Activated CD4-positive, alpha-beta T cell treated with anti-CD3 and anti-CD28 coated beads, Interleukin-2, amount 10 ng/mL, durations not matched to agents 7 days and 5 days (primary cell): Measurements from ENCODE around the gene PDLIM4. TPM values are rescaled to one million over a fixed set of nuclear protein-coding genes. Genes with fewer than 3 reads are reported as not detected.

ENCODE experiments used
- CTCF ChIA-PET: fragments of 350-600 bp; sonication (Branson Sonifier 250); formaldehyde crosslinking; loops from one replicate; lab custom pipeline; 2021; ENCODE audit warnings: antibody characterized with exemption; lab: Charles Lee
- POLR2A ChIA-PET: fragments of 350-600 bp; sonication (Branson Sonifier 250); formaldehyde crosslinking; loops from one replicate; lab custom pipeline; 2021; ENCODE audit warnings: antibody characterized with exemption; lab: Charles Lee
- DNase-seq: peaks from one replicate; pipeline ENCODE4 v3.0.0-alpha.2; 2020
- H3K27ac Mint-ChIP-seq: one replicate; pipeline ENCODE4 v1.8.0; 2021; ENCODE audit warnings: mild to moderate bottlenecking, moderate library complexity, mixed read lengths
- H3K27me3 Mint-ChIP-seq: one replicate; pipeline ENCODE4 v1.8.0; 2021; ENCODE audit warnings: mixed read lengths
- H3K36me3 Mint-ChIP-seq: one replicate; pipeline ENCODE4 v1.8.0; 2021; ENCODE audit warnings: low read depth, mixed read lengths
- H3K4me1 Mint-ChIP-seq: one replicate; pipeline ENCODE4 v1.8.0; 2021; ENCODE audit warnings: mixed read lengths
- H3K4me3 Mint-ChIP-seq: one replicate; pipeline ENCODE4 v1.8.0; 2021; ENCODE audit warnings: mild to moderate bottlenecking, moderate library complexity, mixed read lengths
- H3K9me3 Mint-ChIP-seq: one replicate; pipeline ENCODE4 v1.8.0; 2021; ENCODE audit warnings: mixed read lengths
- total RNA-seq, 2 experiments: library from RNA; stranded (reverse); gene quantifications; one replicate each; pipeline ENCODE4 v1.2.3, GENCODE V29; 2021

Gene PDLIM4
- total RNA-seq, 2 experiments from 2014 or later = not detected

GRCh38 chr5:132293992-132294727, 36.7 kb downstream of the PDLIM4 start, which contains the start of gene SLC22A4:
TSS of gene SLC22A4 (plus strand) at chr5:132294394. CDS start at chr5:132294617, 223 bp downstream.
- Mint-ChIP-seq H3K4me1 (peaks cover 24% of the 10 kb centered on the region), H3K36me3 (no peaks in the 10 kb centered on the region), H3K27me3 (peaks cover 19% of the 10 kb centered on the region), H3K4me3 (peak within 1 kb of the TSS; percentile 83), H3K27ac (peak within 1 kb of the TSS; percentile 37), H3K9me3 (no peaks in the 10 kb centered on the region)
- POLR2A ChIA-PET = no interaction called here
- DNase-seq = peak; percentile 53
- CTCF ChIA-PET = interaction anchor here (0.8 to 1.8 kb wide), 6 partner anchors 9 to 29 kb away, joined by 3 to 6 read pairs (median 4); no protein-coding TSS in a partner anchor

GRCh38 chr5:132294728-132295504, 37.4 kb downstream of the PDLIM4 start:
- POLR2A ChIA-PET = no interaction called here
- Mint-ChIP-seq H3K4me3 (peak overlapping the region; percentile 83), H3K36me3 (no peaks in the 10 kb centered on the region)

DNA sequence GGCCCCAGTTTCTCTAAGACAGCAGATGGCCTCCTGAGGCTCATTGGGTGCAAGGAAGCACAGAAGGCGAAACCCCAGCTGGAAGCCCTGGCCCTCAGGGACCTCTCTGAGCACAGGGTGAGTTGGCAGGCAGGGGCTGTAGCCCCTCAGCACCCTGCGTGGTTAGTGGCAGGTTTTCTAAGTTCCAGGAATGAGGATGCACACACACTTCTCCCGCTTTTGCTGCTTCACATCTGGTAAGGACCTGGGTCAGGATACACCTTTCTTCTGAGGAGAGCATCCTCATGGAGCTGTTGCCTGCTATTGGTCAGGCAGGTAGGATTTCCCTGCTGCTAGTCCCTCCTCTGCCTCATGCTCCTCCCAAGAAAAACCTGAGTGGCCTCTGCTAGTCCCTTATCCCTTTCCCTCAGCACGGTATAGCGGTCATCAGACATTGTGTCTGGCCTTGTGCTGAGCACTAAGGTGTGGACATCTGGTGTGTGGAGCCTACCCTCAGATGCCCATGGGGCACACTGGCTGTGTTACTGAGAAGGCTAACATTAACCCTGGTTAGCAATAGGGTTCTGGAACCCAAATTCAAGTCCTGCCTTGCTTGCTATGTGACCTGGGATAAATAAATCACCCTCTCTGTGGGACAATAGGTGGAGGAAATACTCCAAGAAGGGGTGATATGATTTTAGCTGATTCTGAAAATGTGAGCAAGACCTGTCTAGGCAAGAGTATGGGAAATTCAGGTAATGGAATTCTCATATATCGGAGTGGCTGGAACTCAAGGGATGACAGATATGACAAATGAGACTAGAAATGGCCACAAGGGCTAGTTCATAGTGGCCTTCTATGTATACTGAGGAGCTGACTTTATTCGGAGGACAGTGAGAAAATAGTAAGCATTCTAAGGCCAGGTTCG, 38.3 kb downstream of the PDLIM4 start:
- DNase-seq = no peak
- ChIA-PET CTCF (interaction anchor here (0.6 to 0.9 kb wide), 2 partner anchors 13 to 444 kb away, joined by 3 to 6 read pairs; no protein-coding TSS in a partner anchor), POLR2A (no interaction called here)
- no peak overlapping the region for H3K27ac Mint-ChIP-seq
- peaks cover 13% of the 10 kb centered on the region for H3K27me3 Mint-ChIP-seq
- peak overlapping the region; percentile 83 for H3K4me3 Mint-ChIP-seq
- H3K4me1 Mint-ChIP-seq = peaks cover 24% of the 10 kb centered on the region
- no peaks in the 10 kb centered on the region for H3K36me3 Mint-ChIP-seq
- H3K9me3 Mint-ChIP-seq = no peaks in the 10 kb centered on the region

More at GRCh38 chr5:132294728-132295504, 37.4 kb downstream of the PDLIM4 start:
- H3K27me3 Mint-ChIP-seq = peaks cover 17% of the 10 kb centered on the region
- peaks cover 24% of the 10 kb centered on the region for H3K4me1 Mint-ChIP-seq
- peak overlapping the region; percentile 28 for H3K27ac Mint-ChIP-seq
- no peaks in the 10 kb centered on the region for H3K9me3 Mint-ChIP-seq
- CTCF ChIA-PET = interaction anchor here (0.9 to 1.8 kb wide), 3 partner anchors 9 to 16 kb away, joined by 3 to 6 read pairs (median 5); no protein-coding TSS in a partner anchor
- peak; percentile 48 for DNase-seq

DNA sequence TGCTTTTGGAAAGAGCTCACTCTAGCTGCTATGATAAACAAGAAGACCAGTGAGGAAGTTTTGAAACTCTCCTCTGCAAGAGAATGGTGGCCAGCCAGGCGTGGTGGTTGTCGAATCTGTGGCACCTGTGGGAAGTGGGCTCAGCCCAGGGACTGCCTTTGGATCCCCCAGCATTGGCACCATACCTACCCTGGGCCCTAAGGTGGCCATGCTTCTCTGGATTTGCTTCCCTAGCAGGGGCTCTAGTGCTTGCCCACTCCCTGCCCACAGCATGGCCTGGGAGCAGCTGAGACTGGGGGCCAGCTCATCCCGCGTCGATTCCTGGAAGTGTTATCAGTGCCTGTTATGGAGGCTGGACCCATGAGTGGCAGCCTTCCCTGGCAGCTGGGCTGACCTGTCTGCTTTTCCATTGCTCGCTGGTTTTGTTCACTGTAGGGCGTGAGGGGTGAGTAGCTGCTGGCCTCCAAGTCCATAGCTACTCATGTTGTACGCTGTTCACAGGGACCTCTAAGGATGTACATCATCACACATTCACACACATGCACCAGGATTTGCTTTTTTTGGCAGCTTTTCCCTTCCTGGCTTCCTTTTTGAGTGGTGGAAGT, 39.0 kb downstream of the PDLIM4 start:
- Mint-ChIP-seq H3K27ac (no peak overlapping the region), H3K4me3 (no peak overlapping the region), H3K4me1 (peaks cover 24% of the 10 kb centered on the region), H3K36me3 (no peaks in the 10 kb centered on the region), H3K27me3 (peaks cover 7% of the 10 kb centered on the region), H3K9me3 (no peaks in the 10 kb centered on the region)
- ChIA-PET CTCF (interaction anchor here (0.6 kb wide), 1 partner anchor 443 kb away, joined by 6 read pairs; no protein-coding TSS in a partner anchor), POLR2A (no interaction called here)
- DNase-seq = no peak

GRCh38 chr5:132297211-132297940, 39.9 kb downstream of the PDLIM4 start:
- peaks cover 6% of the 10 kb centered on the region for H3K27me3 Mint-ChIP-seq
- ChIA-PET POLR2A (no interaction called here), CTCF (no interaction called here)
- no peak overlapping the region for H3K4me3 Mint-ChIP-seq
- H3K36me3 Mint-ChIP-seq = no peaks in the 10 kb centered on the region
- H3K4me1 Mint-ChIP-seq = peaks cover 24% of the 10 kb centered on the region
- DNase-seq = no peak
- no peaks in the 10 kb centered on the region for H3K9me3 Mint-ChIP-seq
- H3K27ac Mint-ChIP-seq = no peak overlapping the region

DNA sequence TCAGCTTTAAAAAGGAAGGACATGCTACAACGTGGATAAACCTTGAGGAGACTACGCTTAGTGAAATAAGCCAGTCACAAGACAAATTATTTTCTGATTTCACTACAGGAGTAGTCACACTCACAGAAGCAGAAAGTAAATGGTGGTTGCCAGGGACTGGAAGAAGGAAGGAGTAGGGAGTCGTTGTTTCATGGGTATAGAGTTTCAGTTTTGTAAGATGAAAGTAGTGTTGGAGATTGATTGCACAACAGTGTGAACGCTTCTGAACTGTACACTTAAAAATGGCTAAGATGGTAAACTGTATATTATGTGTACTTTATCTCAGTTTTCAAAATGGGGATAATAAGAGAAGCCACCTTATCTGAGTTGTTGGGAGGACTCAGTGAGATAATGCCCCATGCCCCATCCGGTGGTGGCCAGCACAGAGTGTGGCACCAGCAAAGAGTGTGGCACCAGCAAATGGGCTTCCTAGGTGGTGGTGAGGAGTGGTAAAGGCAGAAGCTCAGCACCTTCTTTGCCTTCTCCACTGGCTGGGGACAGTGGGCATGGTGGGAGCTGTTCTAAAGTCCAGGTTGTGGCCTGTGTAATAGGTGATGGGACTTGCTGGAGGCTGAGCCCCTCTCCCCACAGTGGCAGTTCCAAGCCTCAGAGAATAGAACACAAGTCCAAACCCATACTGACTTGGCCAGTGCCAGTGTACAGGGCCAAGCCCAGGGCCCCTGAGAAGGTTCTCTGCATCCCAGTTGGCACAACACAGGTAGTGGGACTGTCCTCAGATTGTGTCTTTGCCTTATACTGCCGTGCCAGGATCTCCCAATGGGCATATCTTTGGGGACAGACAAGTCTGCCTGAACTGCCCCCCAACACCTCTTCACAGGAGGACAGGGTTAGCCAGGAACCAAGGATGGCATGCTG, 41.1 kb downstream of the PDLIM4 start:
- peaks cover 23% of the 10 kb centered on the region for H3K4me1 Mint-ChIP-seq
- POLR2A ChIA-PET = no interaction called here
- DNase-seq = no peak
- H3K27me3 Mint-ChIP-seq = peaks cover 2% of the 10 kb centered on the region
- CTCF ChIA-PET = no interaction called here
- H3K27ac Mint-ChIP-seq = no peak overlapping the region
- H3K36me3 Mint-ChIP-seq = no peaks in the 10 kb centered on the region
- H3K4me3 Mint-ChIP-seq = no peak overlapping the region
- no peaks in the 10 kb centered on the region for H3K9me3 Mint-ChIP-seq

GRCh38 chr5:132299917-132300316, 42.4 kb downstream of the PDLIM4 start:
- Mint-ChIP-seq H3K27me3 (no peaks in the 10 kb centered on the region), H3K4me1 (peaks cover 15% of the 10 kb centered on the region), H3K36me3 (no peaks in the 10 kb centered on the region), H3K9me3 (no peaks in the 10 kb centered on the region), H3K27ac (no peak overlapping the region), H3K4me3 (no peak overlapping the region)
- POLR2A ChIA-PET = no interaction called here
- DNase-seq = no peak
- CTCF ChIA-PET = no interaction called here

GRCh38 chr5:132300577-132301343, 43.3 kb downstream of the PDLIM4 start:
- POLR2A ChIA-PET = no interaction called here
- Mint-ChIP-seq H3K27me3 (peaks cover 4% of the 10 kb centered on the region), H3K4me1 (peaks cover 7% of the 10 kb centered on the region), H3K27ac (no peak overlapping the region), H3K9me3 (peaks cover 2% of the 10 kb centered on the region), H3K4me3 (no peak overlapping the region), H3K36me3 (peaks cover 2% of the 10 kb centered on the region)
- DNase-seq = no peak
- CTCF ChIA-PET = interaction anchor here (0.9 to 1.4 kb wide), 2 partner anchors 9 to 15 kb away, joined by 3 read pairs; no protein-coding TSS in a partner anchor

DNA sequence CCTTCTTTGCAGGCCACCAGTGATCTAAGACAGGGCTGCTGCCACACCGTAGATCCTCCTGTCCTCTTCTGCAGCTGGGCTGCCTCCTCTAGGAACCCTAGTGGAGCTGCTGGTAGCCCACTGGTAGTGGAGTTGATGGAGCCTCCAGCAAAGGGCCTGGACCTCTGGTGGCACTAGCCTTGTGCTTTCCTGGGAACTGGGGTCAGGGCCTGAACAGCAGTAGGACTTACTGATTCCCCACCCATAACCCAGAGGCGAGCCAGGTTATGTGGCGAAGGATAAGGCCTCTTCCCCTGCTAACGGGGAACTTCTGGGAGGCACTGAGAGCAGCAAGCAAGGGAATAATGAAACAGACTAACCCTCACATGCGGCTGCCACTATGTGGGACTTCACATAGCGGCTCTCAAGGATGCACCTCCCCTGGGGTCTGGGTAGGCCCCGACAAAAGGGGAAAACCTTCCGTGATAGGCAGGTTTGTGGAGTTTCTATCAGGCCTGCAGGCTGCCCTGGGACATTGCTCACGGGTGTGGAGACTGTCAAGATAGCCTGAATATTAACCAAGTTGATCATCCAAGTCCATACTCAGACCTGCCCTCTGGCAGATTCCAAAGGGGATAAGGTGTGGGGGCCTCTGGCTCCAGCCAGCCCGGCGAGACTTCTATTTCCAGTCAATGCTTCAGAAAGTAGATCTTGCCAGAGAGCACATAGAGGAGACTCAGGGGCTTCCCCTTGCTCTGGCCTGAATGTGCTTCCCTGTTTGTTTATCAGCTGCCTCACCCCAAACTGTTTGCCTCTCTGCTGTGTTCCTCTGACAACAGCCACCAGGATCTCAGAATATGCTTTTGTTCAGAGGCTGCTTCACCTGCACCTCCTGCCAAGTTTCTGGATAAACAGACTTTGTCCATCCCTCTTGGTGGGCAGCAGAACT, 44.1 kb downstream of the PDLIM4 start:
- no peak overlapping the region for H3K4me3 Mint-ChIP-seq
- H3K36me3 Mint-ChIP-seq = peaks cover 2% of the 10 kb centered on the region
- peaks cover 3% of the 10 kb centered on the region for H3K4me1 Mint-ChIP-seq
- POLR2A ChIA-PET = no interaction called here
- peaks cover 4% of the 10 kb centered on the region for H3K27me3 Mint-ChIP-seq
- H3K27ac Mint-ChIP-seq = no peak overlapping the region
- H3K9me3 Mint-ChIP-seq = peaks cover 2% of the 10 kb centered on the region
- no peak for DNase-seq
- CTCF ChIA-PET = interaction anchor here (1.4 kb wide), 1 partner anchor 9 kb away, joined by 3 read pairs; no protein-coding TSS in a partner anchor
